GM12878 (cell line): ENCODE data around the gene MYOM1. TPM values are rescaled to one million over a fixed set of nuclear protein-coding genes. Genes with fewer than 3 reads are reported as not detected.
A peak's percentile ranks its signal among the peaks of the same experiment; 100 is the strongest.
"Not testable (repeated sequence)": the region's sequence is repeated elsewhere in the genome, so short reads cannot be mapped to it uniquely, and the experiment has no call there.

Source experiments
- ATAC-seq: fragments of 200-7000 bp; cut with Tn5 transposase; 3 replicates; pipeline ENCODE4 v1.9.1; 2020; ENCODE audit warnings: mild to moderate bottlenecking, moderate library complexity
- BruUV-seq: library from RNA; stranded (reverse); fragments of 400-500 nt; replicated peaks from 2 replicates; lab custom pipeline; 2021; lab: Mats Ljungman, UMichigan
- CTCF ChIA-PET: fragments of 300-600 bp; sonication (Branson Sonifier 250); formaldehyde crosslinking; extraction: SDS; loops from one replicate; lab custom pipeline; 2021; ENCODE audit warnings: inconsistent platforms; lab: Yijun Ruan, JAX
- POLR2A ChIA-PET: fragments of 350-600 bp; formaldehyde crosslinking; extraction: SDS; loops from one replicate; lab custom pipeline; 2021; ENCODE audit warnings: inconsistent platforms; lab: Charles Lee
- RAD21 ChIA-PET: fragments of 300-600 bp; sonication (Branson Sonifier 250); formaldehyde crosslinking; loops from one replicate; lab custom pipeline; 2023; ENCODE audit warnings: antibody characterized with exemption; ENCODE audit not compliant: unreplicated experiment; lab: Charles Lee
- SMC1A ChIA-PET: fragments of 300-600 bp; sonication (Branson Sonifier 250); formaldehyde crosslinking; loops from one replicate; lab custom pipeline; 2023; ENCODE audit not compliant: unreplicated experiment, uncharacterized antibody; lab: Charles Lee
- DNase-seq: peaks from one replicate; pipeline ENCODE4 v3.0.0-alpha.2; 2011; ENCODE audit warnings: low read depth, low spot score
- FAIRE-seq: peaks from 3 replicates; lab custom pipeline; 2011; peaks lifted over from hg19 to GRCh38; lab: Jason Lieb, UNC
- H2AFZ ChIP-seq: 2 replicates; pipeline ENCODE4 v1.6.0; 2011; ENCODE audit warnings: low read depth, low read length, control low read depth; ENCODE audit not compliant: control insufficient read depth
- H3K27ac ChIP-seq: 2 replicates; pipeline ENCODE4 v1.5.1; 2011; ENCODE audit warnings: control low read depth; ENCODE audit not compliant: control insufficient read depth, insufficient read depth
- H3K27me3 ChIP-seq, 2 experiments: replicated peaks in 1 of 2; 2 replicates each; pipeline versions ENCODE4 v1.6.0 to v1.6.1; 2011; ENCODE audit warnings: low read length in 1 of 2; ENCODE audit not compliant: control insufficient read depth in 2 of 2, insufficient read depth in 2 of 2
- H3K36me3 ChIP-seq, 2 experiments: 2 replicates each; pipeline ENCODE4 v1.5.1; 2011; ENCODE audit warnings: low read length in 1 of 2; ENCODE audit not compliant: control insufficient read depth in 2 of 2, insufficient read depth in 2 of 2
- H3K4me1 ChIP-seq: 2 replicates; pipeline ENCODE4 v1.6.1; 2011; ENCODE audit warnings: mild to moderate bottlenecking, low read length, moderate library complexity, mixed read lengths; ENCODE audit not compliant: control insufficient read depth, insufficient read depth
- H3K4me2 ChIP-seq: 2 replicates; pipeline ENCODE4 v1.6.0; 2011; ENCODE audit warnings: control low read depth; ENCODE audit not compliant: control insufficient read depth, insufficient read depth
- H3K4me3 ChIP-seq: fragments of 200-600 bp; sonication (generic); 2 replicates; pipeline ENCODE4 v1.5.1; 2016
- H3K79me2 ChIP-seq: 2 replicates; pipeline ENCODE4 v1.6.0; 2011; ENCODE audit warnings: low read length; ENCODE audit not compliant: control insufficient read depth, insufficient read depth
- H3K9ac ChIP-seq: 2 replicates; pipeline ENCODE4 v1.8.0; 2011; ENCODE audit warnings: low read length, control low read depth, mixed read lengths; ENCODE audit not compliant: control insufficient read depth, insufficient read depth
- H3K9me3 ChIP-seq: replicated peaks from 3 replicates; pipeline ENCODE4 v1.5.1; 2011; ENCODE audit warnings: mild to moderate bottlenecking, low read length; ENCODE audit not compliant: control insufficient read depth, insufficient read depth
- H4K20me1 ChIP-seq: 2 replicates; pipeline ENCODE4 v1.6.0; 2011; ENCODE audit not compliant: control insufficient read depth, insufficient read depth
- EP300 ChIP-seq, 2 experiments: fragments of 150-350 bp in 1 of 2; IDR thresholded peaks; 2 replicates each; pipeline ENCODE4 v1.6.1; 2011 to 2012; ENCODE audit warnings: low read depth in 2 of 2, low read length in 2 of 2, borderline replicate concordance in 1 of 2, improper control_type of control experiment in 1 of 2, inconsistent platforms in 1 of 2; ENCODE audit not compliant: control insufficient read depth in 1 of 2
- HCFC1 ChIP-seq: fragments of 150-350 bp; IDR thresholded peaks from 2 replicates; pipeline ENCODE4 v1.6.1; 2014; ENCODE audit warnings: low read length
- HDAC2 ChIP-seq: fragments of 200-600 bp; sonication (generic); IDR thresholded peaks from 2 replicates; pipeline ENCODE4 v1.6.1; 2017
- JUNB ChIP-seq: IDR thresholded peaks from 2 replicates; pipeline ENCODE4 v1.6.1; 2016; ENCODE audit warnings: antibody characterized with exemption, mild to moderate bottlenecking
- LARP7 ChIP-seq: fragments of 450-650 bp; IDR thresholded peaks from 2 replicates; pipeline ENCODE4 v1.6.1; 2017; ENCODE audit warnings: mild to moderate bottlenecking
- NR2C1 ChIP-seq: fragments of 450-650 bp; IDR thresholded peaks from 2 replicates; pipeline ENCODE4 v1.6.1; 2017; ENCODE audit warnings: antibody characterized with exemption, mild to moderate bottlenecking, moderate library complexity
- NR2F1 ChIP-seq: fragments of 450-650 bp; conservative IDR thresholded peaks from 2 replicates; pipeline ENCODE4 v1.6.1; 2017; ENCODE audit warnings: mild to moderate bottlenecking
- RB1 ChIP-seq: fragments of 450-650 bp; formaldehyde crosslinking; IDR thresholded peaks from 2 replicates; pipeline ENCODE4 v1.6.1; 2017; ENCODE audit warnings: mild to moderate bottlenecking, borderline replicate concordance
- WGBS: methylation state at CpG from one replicate; pipeline ENCODE4 v1.1.6; 2016; ENCODE audit warnings: low lambda C conversion rate; ENCODE audit not compliant: insufficient replicate concordance, insufficient coverage; ENCODE audit errors: missing lambda C conversion rate; 5-methylcytosine and 5-hydroxymethylcytosine counted together
- in situ Hi-C: fragments of 300-500 bp; cut with MboI; formaldehyde crosslinking; loops from 9 replicates; pipeline ENCODE4 v1.14.3; 2018; ENCODE audit warnings: mixed read lengths
- intact Hi-C: fragments of 100-400 bp; cut with micrococcal nuclease; formaldehyde crosslinking; loops from one replicate; pipeline ENCODE4 v1.14.2; 2022; ENCODE audit not compliant: unreplicated experiment
- polyA plus RNA-seq, 11 experiments: library from polyadenylated mRNA; depleted of rRNA in 4 of 11; unstranded in 6 of 11; stranded (reverse) in 5 of 11; fragments of >200 nt; fragmentation: Nextera tagmentation in 4 of 11; fragmentation: Illumina TruSeq in 1 of 11; extraction: Ambion mirVana in 4 of 11; extraction: Trizol in 1 of 11; gene quantifications; 1 replicate in 1 of 11; 2 replicates in 10 of 11; pipeline versions ENCODE4 v1.2.1 to v1.2.3, GENCODE V29; 2011 to 2016; ENCODE audit warnings: inconsistent platforms in 2 of 11, missing spikeins in 2 of 11, low read depth in 1 of 11
- total RNA-seq, 4 experiments: library from RNA; depleted of rRNA in 3 of 4; stranded (reverse); fragments of >200 nt in 3 of 4; fragmentation: Illumina TruSeq in 1 of 4; extraction: Trizol in 1 of 4; gene quantifications; 2 replicates each; pipeline versions ENCODE4 v1.2.1 to v1.2.3, GENCODE V29; 2013 to 2021
- TF ChIP-seq, protein P1 (sequence below): fragments of 450-650 bp; IDR thresholded peaks from 2 replicates; pipeline ENCODE4 v1.6.1; 2017; ENCODE audit warnings: antibody characterized with exemption, mild to moderate bottlenecking, moderate library complexity
- TF ChIP-seq, protein P2 (sequence below): fragments of 450-650 bp; formaldehyde crosslinking; IDR thresholded peaks from 2 replicates; pipeline ENCODE4 v1.5.0; 2022; ENCODE audit warnings: mild to moderate bottlenecking, missing genetic modification characterization

Gene MYOM1
- total and polyA plus RNA-seq, 10 of the 15 experiments (the other 5 are each of a cell fraction or from before 2014, with no cell fraction given) = 0.06 to 1.0 (median 0.57) TPM

DNA sequence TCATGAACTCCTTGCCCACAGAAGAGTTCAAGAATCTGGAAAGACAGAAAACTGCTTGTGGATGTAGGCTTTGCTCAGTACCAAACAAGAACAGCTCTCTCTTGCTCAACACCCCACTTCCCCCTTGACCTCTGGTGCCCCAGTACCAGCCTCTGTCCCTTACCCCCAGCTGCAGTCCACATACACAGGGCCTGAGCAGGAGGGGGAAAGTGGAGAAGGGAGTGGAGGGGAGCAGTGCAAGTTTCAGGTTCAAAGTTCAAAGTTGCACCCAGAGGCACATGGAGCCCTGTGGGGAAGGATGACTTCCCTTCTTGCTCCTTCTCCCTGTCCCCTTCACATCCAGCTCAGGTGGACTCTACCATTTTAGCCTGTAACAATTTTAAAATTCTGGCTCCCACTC, 145.7 kb downstream of the MYOM1 start:
- Histone ChIP-seq H2AFZ (no peak overlapping the region), H3K4me3 (no peak overlapping the region), H3K9me3 (no peaks in the 10 kb centered on the region), H3K36me3 (no peaks in the 10 kb centered on the region), H3K79me2 (no peaks in the 10 kb centered on the region), H3K9ac (no peak overlapping the region), H3K4me1 (no peaks in the 10 kb centered on the region), H3K4me2 (no peak overlapping the region), H4K20me1 (no peaks in the 10 kb centered on the region), H3K27me3 (no peaks in the 10 kb centered on the region), H3K27ac (no peak overlapping the region)
- ATAC-seq = peak; percentile 46
- no peak for DNase-seq
- SMC1A ChIA-PET = interaction anchor here (0.6 to 1.9 kb wide), 7 partner anchors 8 to 79 kb away, joined by 3 to 7 read pairs (median 3); no protein-coding TSS in a partner anchor
- no TSS peak for BruUV-seq
- in situ Hi-C loops = no loop called here
- TF ChIP-seq LARP7 = no peak
- TF ChIP-seq, protein P1, sequence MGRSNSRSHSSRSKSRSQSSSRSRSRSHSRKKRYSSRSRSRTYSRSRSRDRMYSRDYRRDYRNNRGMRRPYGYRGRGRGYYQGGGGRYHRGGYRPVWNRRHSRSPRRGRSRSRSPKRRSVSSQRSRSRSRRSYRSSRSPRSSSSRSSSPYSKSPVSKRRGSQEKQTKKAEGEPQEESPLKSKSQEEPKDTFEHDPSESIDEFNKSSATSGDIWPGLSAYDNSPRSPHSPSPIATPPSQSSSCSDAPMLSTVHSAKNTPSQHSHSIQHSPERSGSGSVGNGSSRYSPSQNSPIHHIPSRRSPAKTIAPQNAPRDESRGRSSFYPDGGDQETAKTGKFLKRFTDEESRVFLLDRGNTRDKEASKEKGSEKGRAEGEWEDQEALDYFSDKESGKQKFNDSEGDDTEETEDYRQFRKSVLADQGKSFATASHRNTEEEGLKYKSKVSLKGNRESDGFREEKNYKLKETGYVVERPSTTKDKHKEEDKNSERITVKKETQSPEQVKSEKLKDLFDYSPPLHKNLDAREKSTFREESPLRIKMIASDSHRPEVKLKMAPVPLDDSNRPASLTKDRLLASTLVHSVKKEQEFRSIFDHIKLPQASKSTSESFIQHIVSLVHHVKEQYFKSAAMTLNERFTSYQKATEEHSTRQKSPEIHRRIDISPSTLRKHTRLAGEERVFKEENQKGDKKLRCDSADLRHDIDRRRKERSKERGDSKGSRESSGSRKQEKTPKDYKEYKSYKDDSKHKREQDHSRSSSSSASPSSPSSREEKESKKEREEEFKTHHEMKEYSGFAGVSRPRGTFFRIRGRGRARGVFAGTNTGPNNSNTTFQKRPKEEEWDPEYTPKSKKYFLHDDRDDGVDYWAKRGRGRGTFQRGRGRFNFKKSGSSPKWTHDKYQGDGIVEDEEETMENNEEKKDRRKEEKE = no peak
- peak; percentile 43; the same call in 1 of the 2 replicates for TF ChIP-seq NR2C1
- TF ChIP-seq JUNB = no peak
- no peak for TF ChIP-seq HCFC1
- no peak for TF ChIP-seq EP300 (IDR thresholded peaks at IDR 0.05; ENCODE audit: borderline replicate concordance in 1 of 2, control insufficient read depth in 1 of 2, low read depth in 2 of 2, low read length in 2 of 2)
- no peak for TF ChIP-seq HDAC2
- no peak for TF ChIP-seq RB1
- TF ChIP-seq NR2F1 = peak; percentile 45; the same call in 1 of the 2 replicates
- TF ChIP-seq, protein P2, sequence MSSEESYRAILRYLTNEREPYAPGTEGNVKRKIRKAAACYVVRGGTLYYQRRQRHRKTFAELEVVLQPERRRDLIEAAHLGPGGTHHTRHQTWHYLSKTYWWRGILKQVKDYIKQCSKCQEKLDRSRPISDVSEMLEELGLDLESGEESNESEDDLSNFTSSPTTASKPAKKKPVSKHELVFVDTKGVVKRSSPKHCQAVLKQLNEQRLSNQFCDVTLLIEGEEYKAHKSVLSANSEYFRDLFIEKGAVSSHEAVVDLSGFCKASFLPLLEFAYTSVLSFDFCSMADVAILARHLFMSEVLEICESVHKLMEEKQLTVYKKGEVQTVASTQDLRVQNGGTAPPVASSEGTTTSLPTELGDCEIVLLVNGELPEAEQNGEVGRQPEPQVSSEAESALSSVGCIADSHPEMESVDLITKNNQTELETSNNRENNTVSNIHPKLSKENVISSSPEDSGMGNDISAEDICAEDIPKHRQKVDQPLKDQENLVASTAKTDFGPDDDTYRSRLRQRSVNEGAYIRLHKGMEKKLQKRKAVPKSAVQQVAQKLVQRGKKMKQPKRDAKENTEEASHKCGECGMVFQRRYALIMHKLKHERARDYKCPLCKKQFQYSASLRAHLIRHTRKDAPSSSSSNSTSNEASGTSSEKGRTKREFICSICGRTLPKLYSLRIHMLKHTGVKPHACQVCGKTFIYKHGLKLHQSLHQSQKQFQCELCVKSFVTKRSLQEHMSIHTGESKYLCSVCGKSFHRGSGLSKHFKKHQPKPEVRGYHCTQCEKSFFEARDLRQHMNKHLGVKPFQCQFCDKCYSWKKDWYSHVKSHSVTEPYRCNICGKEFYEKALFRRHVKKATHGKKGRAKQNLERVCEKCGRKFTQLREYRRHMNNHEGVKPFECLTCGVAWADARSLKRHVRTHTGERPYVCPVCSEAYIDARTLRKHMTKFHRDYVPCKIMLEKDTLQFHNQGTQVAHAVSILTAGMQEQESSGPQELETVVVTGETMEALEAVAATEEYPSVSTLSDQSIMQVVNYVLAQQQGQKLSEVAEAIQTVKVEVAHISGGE = no peak
- intact Hi-C loops = no loop called here
- CTCF ChIA-PET = interaction anchor here (0.8 to 2.9 kb wide), 6 partner anchors 10 to 172 kb away, joined by 3 to 27 read pairs (median 4); no protein-coding TSS in a partner anchor
- RAD21 ChIA-PET = interaction anchor here (1.4 to 1.8 kb wide), 2 partner anchors 12 to 13 kb away, joined by 3 to 4 read pairs; no protein-coding TSS in a partner anchor
- POLR2A ChIA-PET = no interaction called here
- no peak for FAIRE-seq

DNA sequence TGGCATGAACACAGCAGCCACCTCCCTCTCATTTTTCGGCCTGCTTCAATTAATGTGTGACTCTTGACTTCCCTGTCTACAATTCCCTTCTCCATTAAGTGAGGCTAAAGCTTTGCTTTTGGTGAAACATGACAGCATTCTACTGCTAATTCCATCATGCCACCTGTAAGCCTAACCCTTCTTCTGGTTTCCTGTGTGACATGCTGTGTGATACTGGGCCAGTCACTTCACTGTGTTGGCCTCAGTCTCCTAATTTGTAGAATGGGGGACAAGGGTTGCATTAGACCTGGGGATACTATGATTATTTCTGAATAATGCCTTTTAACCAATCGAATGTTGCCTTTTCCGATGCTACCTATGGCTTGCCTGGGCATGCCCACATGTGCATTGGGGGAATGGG, 146.4 kb downstream of the MYOM1 start:
- POLR2A ChIA-PET = interaction anchor here (0.7 kb wide), 1 partner anchor 75 kb away, joined by 6 read pairs; no protein-coding TSS in a partner anchor
- H3K79me2 ChIP-seq, H3K4me1 ChIP-seq, H3K4me3 ChIP-seq, H2AFZ ChIP-seq, DNase-seq, H4K20me1 ChIP-seq, H3K27me3 ChIP-seq, H3K27ac ChIP-seq, H3K9ac ChIP-seq, BruUV-seq, H3K4me2 ChIP-seq, intact Hi-C loops, in situ Hi-C loops, H3K36me3 ChIP-seq, FAIRE-seq, ATAC-seq, H3K9me3 ChIP-seq: not testable (repeated sequence)
- CTCF ChIA-PET = interaction anchor here (0.9 to 2.9 kb wide), 5 partner anchors 10 to 79 kb away, joined by 3 to 27 read pairs (median 5); no protein-coding TSS in a partner anchor
- RAD21 ChIA-PET = interaction anchor here (1.1 to 1.8 kb wide), 3 partner anchors 11 to 96 kb away, joined by 3 to 4 read pairs (median 3); no protein-coding TSS in a partner anchor
- SMC1A ChIA-PET = interaction anchor here (1.0 to 1.9 kb wide), 4 partner anchors 9 to 79 kb away, joined by 3 to 7 read pairs (median 4); no protein-coding TSS in a partner anchor
- 95% methylated on average over 3 of the region's 3 CpGs for WGBS
